Activated CD4-positive, alpha-beta T cell treated with anti-CD3 and anti-CD28 coated beads, Interleukin-2, amount 10 ng/mL, durations not matched to agents 7 days and 5 days (primary cell): ENCODE results near the gene DNAI1. TPM values are rescaled to one million over a fixed set of nuclear protein-coding genes. Genes with fewer than 3 reads are reported as not detected.

ENCODE experiments used
- CTCF ChIA-PET: fragments of 350-600 bp; sonication (Branson Sonifier 250); formaldehyde crosslinking; loops from one replicate; lab custom pipeline; 2021; ENCODE audit warnings: antibody characterized with exemption; lab: Charles Lee
- POLR2A ChIA-PET: fragments of 350-600 bp; sonication (Branson Sonifier 250); formaldehyde crosslinking; loops from one replicate; lab custom pipeline; 2021; ENCODE audit warnings: antibody characterized with exemption; lab: Charles Lee
- DNase-seq: peaks from one replicate; pipeline ENCODE4 v3.0.0-alpha.2; 2020
- H3K27ac Mint-ChIP-seq: one replicate; pipeline ENCODE4 v1.8.0; 2021; ENCODE audit warnings: mild to moderate bottlenecking, moderate library complexity, mixed read lengths
- H3K27me3 Mint-ChIP-seq: one replicate; pipeline ENCODE4 v1.8.0; 2021; ENCODE audit warnings: mixed read lengths
- H3K36me3 Mint-ChIP-seq: one replicate; pipeline ENCODE4 v1.8.0; 2021; ENCODE audit warnings: low read depth, mixed read lengths
- H3K4me1 Mint-ChIP-seq: one replicate; pipeline ENCODE4 v1.8.0; 2021; ENCODE audit warnings: mixed read lengths
- H3K4me3 Mint-ChIP-seq: one replicate; pipeline ENCODE4 v1.8.0; 2021; ENCODE audit warnings: mild to moderate bottlenecking, moderate library complexity, mixed read lengths
- H3K9me3 Mint-ChIP-seq: one replicate; pipeline ENCODE4 v1.8.0; 2021; ENCODE audit warnings: mixed read lengths
- total RNA-seq, 2 experiments: library from RNA; stranded (reverse); gene quantifications; one replicate each; pipeline ENCODE4 v1.2.3, GENCODE V29; 2021

Gene DNAI1
- total RNA-seq, 2 experiments from 2014 or later: not detected

GRCh38 chr9:34560599-34561214 is 102.1 kb downstream of the DNAI1 start:
- Mint-ChIP-seq H3K4me1 (no peaks in the 10 kb centered on the region), H3K4me3 (no peak overlapping the region), H3K27me3 (peaks cover 7% of the 10 kb centered on the region), H3K9me3 (no peaks in the 10 kb centered on the region), H3K36me3 (no peaks in the 10 kb centered on the region), H3K27ac (no peak overlapping the region)
- CTCF ChIA-PET: no interaction called here
- POLR2A ChIA-PET: no interaction called here
- no peak for DNase-seq

GRCh38 chr9:34562135-34562745 is 103.6 kb downstream of the DNAI1 start:
- no peak overlapping the region for H3K4me3 Mint-ChIP-seq
- ChIA-PET POLR2A (interaction anchor here (0.6 kb wide), 1 partner anchor 463 kb away, joined by 3 read pairs; no protein-coding TSS in a partner anchor), CTCF (interaction anchor here (0.9 to 1.5 kb wide), 4 partner anchors 19 to 113 kb away, joined by 3 to 4 read pairs (median 3); no protein-coding TSS in a partner anchor)
- DNase-seq: no peak
- no peaks in the 10 kb centered on the region for H3K9me3 Mint-ChIP-seq
- H3K27ac Mint-ChIP-seq: no peak overlapping the region
- H3K4me1 Mint-ChIP-seq: no peaks in the 10 kb centered on the region
- peaks cover 10% of the 10 kb centered on the region for H3K27me3 Mint-ChIP-seq
- H3K36me3 Mint-ChIP-seq: no peaks in the 10 kb centered on the region

GRCh38 chr9:34563262-34563661 is 104.7 kb downstream of the DNAI1 start:
- no peaks in the 10 kb centered on the region for H3K36me3 Mint-ChIP-seq
- H3K4me3 Mint-ChIP-seq: no peak overlapping the region
- H3K4me1 Mint-ChIP-seq: no peaks in the 10 kb centered on the region
- peaks cover 13% of the 10 kb centered on the region for H3K27me3 Mint-ChIP-seq
- POLR2A ChIA-PET: no interaction called here
- no peak for DNase-seq
- CTCF ChIA-PET: interaction anchor here (0.6 to 1.5 kb wide), 5 partner anchors 11 to 224 kb away, joined by 3 to 4 read pairs (median 3); no protein-coding TSS in a partner anchor
- H3K9me3 Mint-ChIP-seq: no peaks in the 10 kb centered on the region
- no peak overlapping the region for H3K27ac Mint-ChIP-seq

- H3K36me3 Mint-ChIP-seq: no peaks in the 10 kb centered on the region
- no peak overlapping the region for H3K4me3 Mint-ChIP-seq
- H3K9me3 Mint-ChIP-seq: no peaks in the 10 kb centered on the region
- peaks cover 12% of the 10 kb centered on the region for H3K27me3 Mint-ChIP-seq
- DNase-seq: no peak
- no peaks in the 10 kb centered on the region for H3K4me1 Mint-ChIP-seq
- no peak overlapping the region for H3K27ac Mint-ChIP-seq
- CTCF ChIA-PET: no interaction called here
- POLR2A ChIA-PET: no interaction called here
Measured at GRCh38 chr9:34564617-34565016, 106.0 kb downstream of the DNAI1 start.

- Mint-ChIP-seq H3K9me3 (no peaks in the 10 kb centered on the region), H3K4me3 (no peak overlapping the region), H3K27me3 (peaks cover 9% of the 10 kb centered on the region), H3K36me3 (no peaks in the 10 kb centered on the region), H3K27ac (no peak overlapping the region), H3K4me1 (no peaks in the 10 kb centered on the region)
- DNase-seq: no peak
- CTCF ChIA-PET: interaction anchor here (1.4 kb wide), 1 partner anchor 14 kb away, joined by 3 read pairs; no protein-coding TSS in a partner anchor
- POLR2A ChIA-PET: no interaction called here
Measured at GRCh38 chr9:34565856-34566255, 107.3 kb downstream of the DNAI1 start.

- no peak overlapping the region for H3K27ac Mint-ChIP-seq
- DNase-seq: no peak
- no peaks in the 10 kb centered on the region for H3K36me3 Mint-ChIP-seq
- H3K27me3 Mint-ChIP-seq: peaks cover 9% of the 10 kb centered on the region
- no peak overlapping the region for H3K4me3 Mint-ChIP-seq
- no peaks in the 10 kb centered on the region for H3K4me1 Mint-ChIP-seq
- H3K9me3 Mint-ChIP-seq: no peaks in the 10 kb centered on the region
- CTCF ChIA-PET: interaction anchor here (1.4 kb wide), 1 partner anchor 14 kb away, joined by 3 read pairs; no protein-coding TSS in a partner anchor
- POLR2A ChIA-PET: no interaction called here
Measured at GRCh38 chr9:34566322-34566721, 107.7 kb downstream of the DNAI1 start.

GRCh38 chr9:34566972-34567371 is 108.4 kb downstream of the DNAI1 start:
- DNase-seq: no peak
- H3K27ac Mint-ChIP-seq: no peak overlapping the region
- H3K36me3 Mint-ChIP-seq: no peaks in the 10 kb centered on the region
- no peaks in the 10 kb centered on the region for H3K4me1 Mint-ChIP-seq
- no peak overlapping the region for H3K4me3 Mint-ChIP-seq
- CTCF ChIA-PET: interaction anchor here (1.4 kb wide), 1 partner anchor 15 kb away, joined by 3 read pairs; no protein-coding TSS in a partner anchor
- H3K9me3 Mint-ChIP-seq: no peaks in the 10 kb centered on the region
- H3K27me3 Mint-ChIP-seq: peaks cover 9% of the 10 kb centered on the region
- POLR2A ChIA-PET: no interaction called here

GRCh38 chr9:34568133-34568532 is 109.5 kb downstream of the DNAI1 start:
- Mint-ChIP-seq H3K27me3 (peaks cover 9% of the 10 kb centered on the region), H3K4me1 (no peaks in the 10 kb centered on the region), H3K36me3 (no peaks in the 10 kb centered on the region)

GRCh38 chr9:34568774-34569173 is 110.2 kb downstream of the DNAI1 start:
- DNase-seq: no peak
- peaks cover 9% of the 10 kb centered on the region for H3K27me3 Mint-ChIP-seq
- ChIA-PET POLR2A (no interaction called here), CTCF (interaction anchor here (0.7 to 0.9 kb wide), 2 partner anchors 24 to 863 kb away, joined by 3 read pairs; no protein-coding TSS in a partner anchor)
- no peaks in the 10 kb centered on the region for H3K36me3 Mint-ChIP-seq
- H3K4me1 Mint-ChIP-seq: no peaks in the 10 kb centered on the region
- H3K27ac Mint-ChIP-seq: no peak overlapping the region
- no peaks in the 10 kb centered on the region for H3K9me3 Mint-ChIP-seq
- H3K4me3 Mint-ChIP-seq: no peak overlapping the region

More at GRCh38 chr9:34568133-34568532, 109.5 kb downstream of the DNAI1 start:
- Mint-ChIP-seq H3K27ac (no peak overlapping the region), H3K9me3 (no peaks in the 10 kb centered on the region), H3K4me3 (no peak overlapping the region)
- ChIA-PET POLR2A (no interaction called here), CTCF (interaction anchor here (0.7 to 0.9 kb wide), 2 partner anchors 24 to 864 kb away, joined by 3 read pairs; no protein-coding TSS in a partner anchor)
- no peak for DNase-seq

- Mint-ChIP-seq H3K36me3 (no peaks in the 10 kb centered on the region), H3K27me3 (peaks cover 11% of the 10 kb centered on the region), H3K4me3 (no peak overlapping the region), H3K27ac (no peak overlapping the region), H3K4me1 (no peaks in the 10 kb centered on the region), H3K9me3 (no peaks in the 10 kb centered on the region)
- POLR2A ChIA-PET: no interaction called here
- no peak for DNase-seq
- CTCF ChIA-PET: interaction anchor here (1.0 to 1.1 kb wide), 2 partner anchors 21 kb away, joined by 3 to 4 read pairs; no protein-coding TSS in a partner anchor
Measured at GRCh38 chr9:34570376-34570775, 111.8 kb downstream of the DNAI1 start.

Other genes starting within 250 kb of the DNAI1 start
- 10 to 100 TPM; 11.0 to 12.5 TPM for gene KIF24, start 129.5 kb upstream of the DNAI1 start, total RNA-seq
- gene NUDT2, start 129.2 kb upstream of the DNAI1 start, total RNA-seq: 10 to 100 TPM; 17.5 to 19.7 TPM
- 1 to 10 TPM; 2.7 to 2.8 TPM for gene MYORG, start 81.9 kb upstream of the DNAI1 start, total RNA-seq
- 10 to 100 TPM; 11.6 to 12.7 TPM for gene FAM219A, start 235 bp upstream of the DNAI1 start, total RNA-seq
- not detected for gene ENHO, start 64.2 kb downstream of the DNAI1 start, total RNA-seq
- gene CNTFR, start 130.9 kb downstream of the DNAI1 start, total RNA-seq: not detected
- gene RPP25L, start 153.3 kb downstream of the DNAI1 start, total RNA-seq: 10 to 100 TPM; 22.7 to 26.8 TPM
- gene DCTN3, start 161.7 kb downstream of the DNAI1 start, total RNA-seq: 100 to 1,000 TPM; 150 to 153 TPM
- under 1 TPM; 0.46 to 0.69 TPM for gene ARID3C, start 170.3 kb downstream of the DNAI1 start, total RNA-seq
- 10 to 100 TPM; 57.7 to 62.2 TPM for gene SIGMAR1, start 179.0 kb downstream of the DNAI1 start, total RNA-seq
- gene GALT, start 187.9 kb downstream of the DNAI1 start, total RNA-seq: 100 to 1,000 TPM; 114 to 125 TPM
- 10 to 100 TPM; 66.3 to 68.5 TPM for gene IL11RA, start 193.4 kb downstream of the DNAI1 start, total RNA-seq
- gene CCL27, start 203.9 kb downstream of the DNAI1 start, total RNA-seq: not detected
- gene CCL19, start 232.5 kb downstream of the DNAI1 start, total RNA-seq: not detected